Fibroblast of skin of right quadriceps (primary cell): Measurements from ENCODE around the gene TAB2.
A peak's percentile ranks its signal among the peaks of the same experiment; 100 is the strongest.

Experiments
- DNase-seq: peaks from one replicate; pipeline ENCODE4 v3.0.0-alpha.2; 2013

Gene TAB2

DNA sequence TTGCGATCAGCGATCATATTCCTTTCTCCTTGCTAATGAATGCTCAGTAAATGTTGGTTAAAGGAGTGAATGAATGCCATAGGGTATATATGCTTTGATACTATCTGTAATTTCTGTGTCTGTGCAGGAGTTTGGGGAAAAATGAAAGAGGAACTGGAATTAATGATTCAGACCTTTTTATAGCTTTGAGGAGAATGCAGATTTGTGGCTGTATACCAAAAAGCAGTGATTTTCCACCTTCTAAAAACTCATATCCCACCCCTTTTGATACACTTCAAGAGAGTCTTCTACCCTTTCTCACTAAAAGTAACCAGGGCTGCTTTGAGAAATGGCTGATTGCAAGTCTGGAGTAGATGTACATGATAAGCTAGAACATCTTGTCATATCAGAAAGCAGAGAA, 56.0 kb downstream of the TAB2 start:
- DNase-seq, result no peak

DNA sequence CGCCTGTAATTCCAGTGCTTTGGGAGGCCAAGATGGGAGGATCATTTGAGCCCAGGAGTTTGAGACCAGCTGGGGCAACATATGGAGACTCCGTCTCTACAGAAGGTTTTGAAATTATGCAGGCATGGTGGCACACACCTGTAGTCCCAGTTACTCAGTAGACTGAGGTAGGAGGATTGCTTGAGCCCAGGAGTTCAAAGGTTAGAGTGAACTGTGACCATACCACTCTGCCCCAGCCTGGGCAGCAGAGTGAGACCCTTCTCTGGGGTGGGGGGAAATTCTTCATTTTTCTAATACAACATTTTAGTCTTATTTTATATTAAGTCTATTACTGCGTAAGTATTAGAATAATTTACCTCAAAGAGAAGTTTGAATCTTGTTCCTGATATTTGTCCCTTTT, 62.5 kb downstream of the TAB2 start:
- DNase-seq, result no peak

GRCh38 chr6:149380523-149380922, 63.0 kb downstream of the TAB2 start:
- DNase-seq, result no peak

- no peak for DNase-seq
These were observed 65.9 kb downstream of the TAB2 start for GRCh38 chr6:149383371-149383770.

GRCh38 chr6:149384464-149384863, 67.0 kb downstream of the TAB2 start:
- no peak for DNase-seq

GRCh38 chr6:149385998-149386646, 68.6 kb downstream of the TAB2 start:
- DNase-seq, result no peak

- DNase-seq, result no peak
These were observed 70.4 kb downstream of the TAB2 start for GRCh38 chr6:149387779-149388512.

GRCh38 chr6:149389509-149390297, 72.2 kb downstream of the TAB2 start:
- DNase-seq, result peak; percentile 42

DNA sequence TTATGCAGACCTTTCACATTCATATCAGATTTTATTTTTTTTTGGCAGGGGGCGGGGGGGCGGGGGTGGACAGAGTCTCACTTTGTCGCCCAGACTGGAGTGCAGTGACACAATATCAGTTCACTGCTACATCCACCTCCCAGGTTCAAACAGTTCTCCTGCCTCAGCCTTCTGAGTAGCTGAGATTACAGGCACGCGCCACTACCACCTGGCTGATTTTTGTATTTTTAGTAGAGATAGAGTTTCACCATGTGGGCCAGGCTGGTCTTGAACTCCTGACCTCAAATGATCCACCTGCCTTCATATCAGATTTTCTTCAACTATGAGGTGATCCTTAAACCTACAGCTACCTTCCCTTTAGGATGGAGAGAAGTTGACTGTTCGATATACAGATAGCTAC, 74.6 kb downstream of the TAB2 start:
- DNase-seq, result no peak

DNA sequence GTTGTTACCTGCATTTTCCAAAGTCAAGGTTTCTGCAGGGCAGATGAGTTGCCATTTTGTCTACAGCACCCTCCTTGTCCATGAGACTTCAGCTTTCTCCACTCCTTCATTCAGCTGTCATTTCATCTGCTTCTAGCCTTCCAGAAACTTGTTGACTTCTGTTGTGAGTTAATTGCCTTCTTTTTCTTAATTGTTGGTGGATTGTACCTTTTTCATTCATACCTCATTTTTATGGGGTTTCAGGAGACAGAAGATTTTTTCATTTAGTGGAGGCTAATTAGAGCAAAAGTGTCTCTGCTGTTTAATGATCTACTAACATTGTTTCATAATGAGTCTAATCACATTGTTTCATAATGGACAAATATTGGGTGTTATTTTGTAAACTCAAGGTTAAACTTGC, 75.0 kb downstream of the TAB2 start:
- no peak for DNase-seq

DNA sequence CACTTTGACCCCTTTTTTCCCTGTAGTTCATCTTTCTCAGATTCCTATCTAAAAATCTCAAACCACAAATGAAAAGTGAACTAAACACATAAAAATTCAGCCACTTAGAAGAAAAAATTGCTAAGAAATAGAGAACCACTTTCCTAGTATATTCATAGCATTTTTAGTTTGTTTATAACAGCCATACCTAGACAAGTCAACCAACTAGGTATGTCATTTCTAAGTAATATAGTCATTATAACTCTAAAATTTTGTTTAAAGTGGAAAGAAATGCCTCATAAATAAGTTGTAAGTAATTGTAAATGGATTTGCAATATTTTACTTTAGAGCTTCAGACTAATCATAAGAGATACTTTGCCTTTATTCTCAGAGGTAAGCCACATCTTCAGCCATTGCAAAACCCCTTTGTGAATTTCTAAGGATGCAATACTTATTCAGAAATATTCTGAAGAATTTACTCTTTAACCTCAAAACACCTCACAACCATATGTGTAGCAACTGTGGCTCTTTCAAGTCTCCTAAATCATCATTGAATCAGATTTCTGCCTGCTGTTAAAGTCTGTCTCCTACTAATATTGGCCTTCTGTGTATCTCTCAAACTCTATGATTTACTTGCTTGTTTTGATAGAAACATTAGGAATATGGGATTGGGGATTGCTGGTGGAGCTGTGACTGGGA, 75.6 kb downstream of the TAB2 start:
- DNase-seq, result peak; percentile 38

DNA sequence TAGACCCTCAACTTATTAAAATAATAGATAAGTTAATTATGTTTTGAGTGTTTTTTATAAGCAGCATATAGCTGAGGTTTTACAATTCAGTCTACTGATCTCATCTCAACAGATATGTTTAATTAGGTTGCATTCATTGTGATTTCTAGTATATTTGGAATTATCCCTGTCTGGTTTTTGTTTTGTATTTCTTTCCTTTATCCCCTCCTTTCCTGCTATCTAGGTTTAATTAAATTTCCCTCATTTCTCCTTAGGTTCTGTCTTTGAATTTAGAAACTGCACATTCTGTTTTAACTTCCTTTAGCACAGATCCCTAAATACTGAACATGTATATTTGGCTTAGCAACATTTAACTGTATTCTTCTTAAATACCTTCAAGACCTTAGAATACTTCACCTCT, 77.7 kb downstream of the TAB2 start:
- DNase-seq, result no peak

GRCh38 chr6:149397384-149397783, 79.9 kb downstream of the TAB2 start:
- no peak for DNase-seq

- DNase-seq, result no peak
These were observed 82.5 kb downstream of the TAB2 start, which contains the start of gene SUMO4 for GRCh38 chr6:149400050-149400449. Gene SUMO4 (plus strand): TSS chr6:149400262. CDS start chr6:149400392, 130 bp downstream.

DNA sequence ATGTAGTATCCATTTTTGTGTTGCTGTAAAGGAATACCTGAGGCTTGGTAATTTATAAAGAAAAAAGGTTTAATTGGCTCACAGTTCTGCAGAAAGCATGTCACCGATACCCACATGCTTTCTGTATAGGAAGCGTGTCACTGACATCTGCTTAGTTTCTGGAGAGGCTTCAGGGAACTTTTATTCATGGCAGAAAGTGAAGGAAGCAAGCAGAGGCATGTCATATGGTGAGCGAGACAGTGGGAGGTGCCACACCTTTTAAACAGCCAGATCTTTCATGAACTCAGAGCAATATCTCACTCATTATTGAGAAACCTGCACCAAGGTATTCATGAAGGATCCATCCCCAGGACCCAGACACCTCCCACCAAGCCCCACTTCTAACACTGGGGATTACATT, 86.0 kb downstream of the TAB2 start:
- DNase-seq, result no peak

DNA sequence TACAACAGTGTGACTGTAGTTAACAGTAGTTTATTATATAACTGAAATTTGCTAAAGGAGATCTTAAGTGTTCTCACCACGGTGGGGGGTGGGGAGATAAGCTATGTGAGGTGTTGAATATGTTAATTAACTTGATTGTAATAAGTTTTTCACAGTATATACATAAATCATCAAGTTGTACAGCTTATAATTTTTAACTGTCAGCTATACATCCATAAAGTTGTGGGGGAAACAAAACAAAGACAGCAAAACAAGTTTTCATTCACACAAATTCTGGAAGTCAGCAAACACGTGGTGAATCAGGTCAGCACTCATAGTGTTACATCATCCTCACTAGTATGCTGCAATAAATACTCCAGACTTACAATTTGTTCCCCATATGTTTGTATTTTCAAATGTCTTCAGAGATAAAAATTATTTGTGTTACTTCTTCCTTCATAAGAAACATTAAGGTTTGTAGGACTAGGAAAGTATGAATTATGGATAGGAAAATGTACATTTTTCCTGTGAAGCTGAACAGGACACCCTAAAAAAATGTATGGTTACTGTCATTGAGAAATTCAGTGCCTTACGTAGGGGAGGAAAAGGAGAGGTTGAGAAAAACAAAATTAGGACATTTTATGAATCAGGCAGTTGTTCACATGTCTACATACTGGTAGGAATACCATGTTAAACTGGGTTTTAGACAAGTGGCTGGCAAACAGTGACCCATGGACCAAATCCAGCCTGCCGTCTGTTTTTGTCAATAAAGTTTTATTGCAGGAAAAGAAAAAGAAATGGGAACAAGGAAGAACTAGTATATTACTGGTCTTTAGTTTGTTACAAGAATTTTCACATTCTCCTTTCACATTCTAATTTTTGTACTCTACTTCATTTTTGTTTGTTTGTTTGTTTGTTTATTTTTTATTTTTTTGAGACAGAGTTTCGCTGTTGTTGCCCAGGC, 88.6 kb downstream of the TAB2 start:
- peak; percentile 51 for DNase-seq

DNA sequence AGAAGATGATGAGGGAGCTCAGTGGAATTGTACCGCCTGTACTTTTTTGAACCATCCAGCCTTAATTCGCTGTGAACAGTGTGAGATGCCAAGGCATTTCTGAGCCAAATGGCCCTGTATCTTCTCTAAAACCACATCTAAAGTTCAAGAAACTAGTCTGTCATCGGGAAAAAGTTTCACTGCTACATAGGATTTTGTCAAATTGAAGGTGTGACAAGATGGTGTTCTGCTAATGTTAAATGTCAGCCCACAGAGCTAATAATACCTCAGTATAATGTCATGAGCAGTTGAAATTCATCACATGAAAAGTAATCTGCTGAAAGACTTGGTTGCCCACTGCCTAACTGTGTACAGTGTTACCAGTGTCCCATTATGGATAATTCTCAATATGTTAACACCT, 92.1 kb downstream of the TAB2 start:
- DNase-seq, result no peak

- DNase-seq, result no peak
These were observed 93.0 kb downstream of the TAB2 start for GRCh38 chr6:149410557-149410956.

GRCh38 chr6:149414009-149414408, 96.5 kb downstream of the TAB2 start:
- DNase-seq, result no peak

GRCh38 chr6:149414821-149415220, 97.3 kb downstream of the TAB2 start:
- no peak for DNase-seq

DNA sequence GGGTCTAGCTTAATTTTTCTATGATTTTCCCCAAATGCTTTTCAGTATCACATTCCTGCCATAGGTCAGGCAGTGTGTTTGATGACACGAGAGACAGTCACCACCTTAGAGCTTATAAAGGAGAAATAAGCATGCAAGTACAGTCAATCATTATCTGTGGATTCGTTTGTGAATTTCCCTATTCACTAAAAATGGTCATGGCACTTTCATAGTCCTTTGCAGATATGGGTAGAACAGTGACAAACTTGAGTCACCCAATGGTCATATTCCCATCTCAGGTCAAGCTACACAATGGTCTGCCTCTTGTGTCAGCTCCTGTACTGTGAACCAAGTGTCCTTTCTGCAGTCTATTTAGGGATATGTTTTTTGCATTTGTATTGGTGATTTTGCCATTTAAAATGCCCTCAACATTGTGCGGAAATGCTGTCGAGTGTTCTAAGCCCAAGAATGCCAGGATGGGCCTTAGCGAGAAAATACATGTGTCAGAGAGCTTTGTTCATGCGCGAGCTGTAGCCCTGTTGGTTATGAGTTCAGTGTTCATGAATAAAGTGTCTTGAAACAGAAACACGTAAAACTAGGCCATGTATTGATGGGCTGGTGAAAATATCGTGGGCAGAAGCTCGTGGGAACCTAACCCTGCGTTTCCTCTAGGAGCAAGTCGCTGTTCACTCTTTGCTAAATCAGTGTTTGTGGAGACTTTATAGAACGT, 102.3 kb downstream of the TAB2 start:
- no peak for DNase-seq
